ENCODE data around the gene ELAC2. TPM values are rescaled to one million over a fixed set of nuclear protein-coding genes. Genes with fewer than 3 reads are reported as not detected.

The ELAC2 gene
- total and polyA plus RNA-seq, 12 donors = 32.3 to 76.8 (median 61.4) TPM

GRCh38 chr17:12996357-12996756 is 21.5 kb downstream of the ELAC2 start:
- H3K27ac ChIP-seq = no peak overlapping the region
- WGBS, 2 donors = 96 to 97% methylated on average over 10 of the region's 10 CpGs
- intact Hi-C loops (cut with DNase I) = loop anchor here in 2 of 10 donors (10.0 kb wide), 2 partner anchors 242 to 812 kb away; no protein-coding TSS in a partner anchor
- no peaks in the 10 kb centered on the region for H3K4me1 ChIP-seq
- H3K36me3 ChIP-seq = peaks cover 3 to 100% (median 84%) of the 10 kb centered on the region in 9 donors
- H3K27me3 ChIP-seq = no peaks in the 10 kb centered on the region
- ATAC-seq (no peak), DNase-seq (no peak)
- no peak overlapping the region for H3K4me3 ChIP-seq
- no peaks in the 10 kb centered on the region for H3K9me3 ChIP-seq
- no peak for TF ChIP-seq CTCF (IDR thresholded peaks at IDR 0.05)

GRCh38 chr17:12995896-12996295 is 21.9 kb downstream of the ELAC2 start:
- H3K9me3 ChIP-seq = no peaks in the 10 kb centered on the region
- DNase-seq (no peak), ATAC-seq (no peak)
- no peaks in the 10 kb centered on the region for H3K4me1 ChIP-seq
- WGBS, 2 donors = 96 to 97% methylated on average over 19 of the region's 19 CpGs
- H3K36me3 ChIP-seq = peaks cover 3 to 100% (median 85%) of the 10 kb centered on the region in 9 donors
- intact Hi-C loops (cut with DNase I) = loop anchor here in 2 of 10 donors (10.0 kb wide), 2 partner anchors 241 to 811 kb away; no protein-coding TSS in a partner anchor
- H3K27me3 ChIP-seq = no peaks in the 10 kb centered on the region
- H3K4me3 ChIP-seq = no peak overlapping the region
- TF ChIP-seq CTCF (IDR thresholded peaks at IDR 0.05) = no peak
- H3K27ac ChIP-seq = no peak overlapping the region

- Histone ChIP-seq H3K36me3 (peaks cover 3 to 100% (median 82%) of the 10 kb centered on the region in 9 donors), H3K4me3 (no peak overlapping the region), H3K4me1 (peaks cover 0 to 4% (median 0%) of the 10 kb centered on the region in 9 donors), H3K27ac (no peak overlapping the region), H3K27me3 (no peaks in the 10 kb centered on the region), H3K9me3 (no peaks in the 10 kb centered on the region)
- DNase-seq (no peak), ATAC-seq (no peak)
- intact Hi-C loops (cut with DNase I) = loop anchor here in 2 of 10 donors (10.0 kb wide), 2 partner anchors 240 to 810 kb away; no protein-coding TSS in a partner anchor
- WGBS, 2 donors = 86 to 94% methylated on average over 11 of the region's 11 CpGs
- TF ChIP-seq CTCF (IDR thresholded peaks at IDR 0.05) = no peak
These were observed 22.5 kb downstream of the ELAC2 start for GRCh38 chr17:12995106-12995895.

GRCh38 chr17:12994341-12995074 is 23.3 kb downstream of the ELAC2 start:
- 87 to 89% methylated on average over 19 of the region's 19 CpGs for WGBS, 2 donors
- no peaks in the 10 kb centered on the region for H3K9me3 ChIP-seq
- peaks cover 0 to 99% (median 76%) of the 10 kb centered on the region in 9 donors for H3K36me3 ChIP-seq
- DNase-seq (no peak), ATAC-seq (no peak)
- intact Hi-C loops (cut with DNase I) = loop anchor here in 2 of 10 donors (10.0 kb wide), 2 partner anchors 240 to 810 kb away; no protein-coding TSS in a partner anchor
- H3K4me1 ChIP-seq = peaks cover 0 to 12% (median 5%) of the 10 kb centered on the region in 9 donors
- H3K4me3 ChIP-seq = no peak overlapping the region
- H3K27ac ChIP-seq = no peak overlapping the region
- no peaks in the 10 kb centered on the region for H3K27me3 ChIP-seq
- no peak for TF ChIP-seq CTCF (IDR thresholded peaks at IDR 0.05)
